HG02973 (cell line): ENCODE results near the gene CSNK2A1.
"Not testable (repeated sequence)": the region's sequence is repeated elsewhere in the genome, so short reads cannot be mapped to it uniquely, and the experiment has no call there.

Experiments
- ATAC-seq: cut with Tn5 transposase; IDR thresholded peaks from one replicate; pipeline ENCODE4 v1.9.1; 2021; ENCODE audit warnings: moderate library complexity; ENCODE audit not compliant: unreplicated experiment

Gene CSNK2A1

GRCh38 chr20:543369-544152 lies at the start of gene CSNK2A1:
Gene CSNK2A1 (minus strand): TSS chr20:543790. CDS start chr20:508551, 35,239 bp downstream.
- ATAC-seq: peak; percentile 90

- ATAC-seq: no peak
Observed at GRCh38 chr20:592506-592905, 48.9 kb upstream of the CSNK2A1 start.

GRCh38 chr20:591941-592340 lies 48.4 kb upstream of the CSNK2A1 start:
- no peak for ATAC-seq

GRCh38 chr20:588932-589672 lies 45.5 kb upstream of the CSNK2A1 start:
- peak; percentile 62 for ATAC-seq

- ATAC-seq: no peak
Observed at GRCh38 chr20:588476-588875, 44.9 kb upstream of the CSNK2A1 start.

- ATAC-seq: no peak
Observed at GRCh38 chr20:584971-585301, 41.3 kb upstream of the CSNK2A1 start.

- ATAC-seq: no peak
Observed at GRCh38 chr20:584161-584970, 40.8 kb upstream of the CSNK2A1 start.

- no peak for ATAC-seq
Observed at GRCh38 chr20:582204-582603, 38.6 kb upstream of the CSNK2A1 start.

- ATAC-seq: not testable (repeated sequence)
Observed at GRCh38 chr20:578940-579690, 35.5 kb upstream of the CSNK2A1 start.

GRCh38 chr20:577167-577791 lies 33.7 kb upstream of the CSNK2A1 start:
- no peak for ATAC-seq

GRCh38 chr20:576156-576555 lies 32.6 kb upstream of the CSNK2A1 start:
- ATAC-seq: no peak

GRCh38 chr20:575230-575629 lies 31.6 kb upstream of the CSNK2A1 start:
- no peak for ATAC-seq

GRCh38 chr20:574297-574942 lies 30.8 kb upstream of the CSNK2A1 start:
- no peak for ATAC-seq

GRCh38 chr20:573414-574296 lies 30.1 kb upstream of the CSNK2A1 start:
- ATAC-seq: no peak

GRCh38 chr20:572727-573126 lies 29.1 kb upstream of the CSNK2A1 start:
- no peak for ATAC-seq

- no peak for ATAC-seq
Observed at GRCh38 chr20:571754-572441, 28.3 kb upstream of the CSNK2A1 start.

GRCh38 chr20:568673-569415 lies 25.3 kb upstream of the CSNK2A1 start:
- ATAC-seq: no peak
